Measurements from ENCODE around the gene LRP5. TPM values are rescaled to one million over a fixed set of nuclear protein-coding genes. Genes with fewer than 3 reads are reported as not detected.

LRP5 gene
- total RNA-seq, 1 experiment from 2014 or later: 32.8 TPM

- intact Hi-C loops (cut with micrococcal nuclease): no loop called here
- Mint-ChIP-seq H3K9me3 (ENCODE audit: unreplicated experiment) (no peaks in the 10 kb centered on the region), H3K36me3 (ENCODE audit: insufficient read depth, unreplicated experiment) (no peaks in the 10 kb centered on the region), H3K27me3 (ENCODE audit: insufficient read depth, unreplicated experiment) (no peaks in the 10 kb centered on the region), H3K27ac (ENCODE audit: low read depth, unreplicated experiment) (no peak overlapping the region), H3K4me1 (ENCODE audit: insufficient read depth, unreplicated experiment) (no peaks in the 10 kb centered on the region), H3K4me3 (ENCODE audit: unreplicated experiment) (no peak overlapping the region)
- CTCF ChIA-PET: no interaction called here
- POLR2A ChIA-PET: no interaction called here
- BruUV-seq (replicated peaks): no TSS peak
- TF ChIP-seq CTCF (IDR thresholded peaks at IDR 0.05; ENCODE audit: unreplicated experiment): no peak
- DNase-seq (ENCODE audit: unreplicated experiment): no peak
Observed at GRCh38 chr11:68379206-68379605, 66.8 kb downstream of the LRP5 start.

GRCh38 chr11:68380786-68381622 is 68.6 kb downstream of the LRP5 start:
- POLR2A ChIA-PET: no interaction called here
- CTCF ChIA-PET: interaction anchor here (1.0 to 1.2 kb wide), 2 partner anchors 83 to 123 kb away, joined by 3 to 8 read pairs; no protein-coding TSS in a partner anchor

GRCh38 chr11:68381716-68382115 is 69.3 kb downstream of the LRP5 start:
- CTCF ChIA-PET: interaction anchor here (1.0 to 1.7 kb wide), 2 partner anchors 111 to 124 kb away, joined by 3 to 5 read pairs; no protein-coding TSS in a partner anchor
- no peak for TF ChIP-seq CTCF (IDR thresholded peaks at IDR 0.05; ENCODE audit: unreplicated experiment)
- Mint-ChIP-seq H3K9me3 (ENCODE audit: unreplicated experiment) (no peaks in the 10 kb centered on the region), H3K27ac (ENCODE audit: low read depth, unreplicated experiment) (no peak overlapping the region), H3K4me3 (ENCODE audit: unreplicated experiment) (no peak overlapping the region), H3K27me3 (ENCODE audit: insufficient read depth, unreplicated experiment) (no peaks in the 10 kb centered on the region), H3K36me3 (ENCODE audit: insufficient read depth, unreplicated experiment) (peaks cover 1% of the 10 kb centered on the region), H3K4me1 (ENCODE audit: insufficient read depth, unreplicated experiment) (no peaks in the 10 kb centered on the region)
- no peak for DNase-seq (ENCODE audit: unreplicated experiment)
- POLR2A ChIA-PET: no interaction called here
- BruUV-seq (replicated peaks): no TSS peak
- intact Hi-C loops (cut with micrococcal nuclease): loop anchor here (5.0 kb wide), 1 partner anchor 109 kb away; the partner anchor contains the start of gene C11orf24

More at GRCh38 chr11:68380786-68381622, 68.6 kb downstream of the LRP5 start:
- TF ChIP-seq CTCF (IDR thresholded peaks at IDR 0.05; ENCODE audit: unreplicated experiment): no peak
- Mint-ChIP-seq H3K27ac (ENCODE audit: low read depth, unreplicated experiment) (peak overlapping the region; percentile 42), H3K9me3 (ENCODE audit: unreplicated experiment) (no peaks in the 10 kb centered on the region), H3K4me3 (ENCODE audit: unreplicated experiment) (no peak overlapping the region), H3K4me1 (ENCODE audit: insufficient read depth, unreplicated experiment) (no peaks in the 10 kb centered on the region), H3K27me3 (ENCODE audit: insufficient read depth, unreplicated experiment) (no peaks in the 10 kb centered on the region), H3K36me3 (ENCODE audit: insufficient read depth, unreplicated experiment) (no peaks in the 10 kb centered on the region)
- no peak for DNase-seq (ENCODE audit: unreplicated experiment)
- intact Hi-C loops (cut with micrococcal nuclease): loop anchor here (5.0 kb wide), 1 partner anchor 109 kb away; the partner anchor contains the start of gene C11orf24
- no TSS peak for BruUV-seq (replicated peaks)

- CTCF ChIA-PET: interaction anchor here (0.7 to 3.8 kb wide), 15 partner anchors 8 to 701 kb away, joined by 3 to 29 read pairs (median 4); no protein-coding TSS in a partner anchor
- intact Hi-C loops (cut with micrococcal nuclease): loop anchor here (5.0 kb wide), 1 partner anchor 110 kb away; the partner anchor contains the start of gene C11orf24
- Mint-ChIP-seq H3K4me1 (ENCODE audit: insufficient read depth, unreplicated experiment) (no peaks in the 10 kb centered on the region), H3K36me3 (ENCODE audit: insufficient read depth, unreplicated experiment) (peaks cover 9% of the 10 kb centered on the region), H3K27ac (ENCODE audit: low read depth, unreplicated experiment) (no peak overlapping the region), H3K4me3 (ENCODE audit: unreplicated experiment) (no peak overlapping the region), H3K27me3 (ENCODE audit: insufficient read depth, unreplicated experiment) (no peaks in the 10 kb centered on the region), H3K9me3 (ENCODE audit: unreplicated experiment) (no peaks in the 10 kb centered on the region)
- BruUV-seq (replicated peaks): no TSS peak
- no peak for TF ChIP-seq CTCF (IDR thresholded peaks at IDR 0.05; ENCODE audit: unreplicated experiment)
- DNase-seq (ENCODE audit: unreplicated experiment): no peak
- POLR2A ChIA-PET: no interaction called here
Observed at GRCh38 chr11:68382358-68382998, 70.1 kb downstream of the LRP5 start.

Data from MCF 10A (cell line).